KMS-11 (cell line): ENCODE measurements around the gene PAEP.

Experiments used
- H2AFZ ChIP-seq: fragments of 200-600 bp; sonication (generic); 2 replicates; pipeline ENCODE4 v1.6.1; 2016; ENCODE audit warnings: antibody characterized with exemption, mixed run types, low read depth
- H3K27ac ChIP-seq: fragments of 200-600 bp; sonication (generic); 2 replicates; pipeline ENCODE4 v1.6.1; 2016; ENCODE audit warnings: mild to moderate bottlenecking, mixed run types
- H3K27me3 ChIP-seq: fragments of 200-600 bp; sonication (generic); 2 replicates; pipeline ENCODE4 v1.6.1; 2017; ENCODE audit warnings: mild to moderate bottlenecking, low read depth, mixed run types, moderate library complexity; ENCODE audit not compliant: insufficient read depth
- H3K36me3 ChIP-seq: fragments of 200-600 bp; sonication (generic); 2 replicates; pipeline ENCODE4 v1.6.1; 2017; ENCODE audit warnings: mild to moderate bottlenecking, mixed run types; ENCODE audit not compliant: insufficient read depth
- H3K4me1 ChIP-seq: fragments of 200-600 bp; sonication (generic); 2 replicates; pipeline ENCODE4 v1.6.1; 2016; ENCODE audit warnings: mild to moderate bottlenecking, low read depth, mixed run types; ENCODE audit not compliant: poor library complexity, severe bottlenecking
- H3K4me2 ChIP-seq: fragments of 200-600 bp; sonication (generic); 2 replicates; pipeline ENCODE4 v1.7.0; 2016; ENCODE audit warnings: mild to moderate bottlenecking, mixed run types
- H3K4me3 ChIP-seq: fragments of 200-600 bp; sonication (generic); IDR thresholded peaks from 2 replicates; pipeline ENCODE4 v1.6.1; 2017; ENCODE audit warnings: low read depth, low read length, mixed read lengths; ENCODE audit not compliant: insufficient read depth
- H3K79me2 ChIP-seq: fragments of 200-600 bp; sonication (generic); 2 replicates; pipeline ENCODE4 v1.6.1; 2016; ENCODE audit warnings: low read depth, mixed run types; ENCODE audit not compliant: insufficient read depth
- H3K9ac ChIP-seq: fragments of 200-600 bp; sonication (generic); 2 replicates; pipeline ENCODE4 v1.6.1; 2016; ENCODE audit warnings: mild to moderate bottlenecking, mixed run types
- H4K20me1 ChIP-seq: fragments of 200-600 bp; sonication (generic); 2 replicates; pipeline ENCODE4 v1.6.1; 2016; ENCODE audit warnings: mild to moderate bottlenecking, mixed run types; ENCODE audit not compliant: insufficient read depth
- CTCF ChIP-seq: fragments of 200-600 bp; sonication (generic); conservative IDR thresholded peaks from 2 replicates; pipeline ENCODE4 v1.6.1; 2017; ENCODE audit warnings: low read depth, mild to moderate bottlenecking, antibody characterized with exemption, low read length, moderate library complexity, mixed read lengths

Gene PAEP

GRCh38 chr9:135555203-135555602 is 6.4 kb upstream of the PAEP start:
- Histone ChIP-seq H3K79me2 (no peaks in the 10 kb centered on the region), H3K9ac (no peak overlapping the region), H4K20me1 (no peaks in the 10 kb centered on the region), H3K36me3 (no peaks in the 10 kb centered on the region), H3K4me1 (no peaks in the 10 kb centered on the region), H3K4me2 (no peak overlapping the region), H3K27me3 (peaks cover 52% of the 10 kb centered on the region; the same call in 1 of the 2 replicates), H2AFZ (no peak overlapping the region), H3K4me3 (no peak overlapping the region), H3K27ac (no peak overlapping the region)
- no peak for TF ChIP-seq CTCF

GRCh38 chr9:135555910-135556309 is 5.6 kb upstream of the PAEP start:
- H3K27ac ChIP-seq, result no peak overlapping the region
- no peaks in the 10 kb centered on the region for H3K79me2 ChIP-seq
- H3K4me3 ChIP-seq, result no peak overlapping the region
- no peaks in the 10 kb centered on the region for H4K20me1 ChIP-seq
- no peak overlapping the region for H3K9ac ChIP-seq
- H3K4me1 ChIP-seq, result no peaks in the 10 kb centered on the region
- H3K36me3 ChIP-seq, result no peaks in the 10 kb centered on the region
- no peak overlapping the region for H3K4me2 ChIP-seq
- H2AFZ ChIP-seq, result no peak overlapping the region
- peaks cover 51% of the 10 kb centered on the region; the same call in 1 of the 2 replicates for H3K27me3 ChIP-seq
- TF ChIP-seq CTCF, result no peak

- Histone ChIP-seq H3K27me3 (peaks cover 34% of the 10 kb centered on the region; the same call in 1 of the 2 replicates), H3K4me1 (no peaks in the 10 kb centered on the region), H3K4me2 (no peak overlapping the region), H2AFZ (no peak overlapping the region), H3K9ac (no peak overlapping the region), H3K79me2 (no peaks in the 10 kb centered on the region), H3K4me3 (no peak overlapping the region), H3K36me3 (no peaks in the 10 kb centered on the region), H4K20me1 (no peaks in the 10 kb centered on the region), H3K27ac (no peak overlapping the region)
- no peak for TF ChIP-seq CTCF
Observed at GRCh38 chr9:135559606-135560005, 1.9 kb upstream of the PAEP start.

- Histone ChIP-seq H3K36me3 (no peaks in the 10 kb centered on the region), H3K4me1 (no peaks in the 10 kb centered on the region), H3K27ac (no peak overlapping the region), H3K27me3 (peaks cover 23% of the 10 kb centered on the region; the same call in 1 of the 2 replicates), H3K4me2 (no peak overlapping the region), H3K9ac (no peak overlapping the region), H4K20me1 (no peaks in the 10 kb centered on the region), H3K79me2 (no peaks in the 10 kb centered on the region), H2AFZ (no peak overlapping the region), H3K4me3 (no peak overlapping the region)
- no peak for TF ChIP-seq CTCF
Observed at GRCh38 chr9:135562235-135562745, 734 bp downstream of the PAEP start.
